MM.1S (cell line): Measurements from ENCODE around the gene DDX4.

Source experiments
- DNase-seq: peaks from one replicate; pipeline ENCODE4 v3.0.0-alpha.2; 2015
- H2AFZ ChIP-seq: fragments of 300-600 bp; sonication (generic); 2 replicates; pipeline ENCODE4 v1.6.0; 2016; ENCODE audit warnings: antibody characterized with exemption, low read length
- H3F3A ChIP-seq: fragments of 300-600 bp; sonication (generic); 2 replicates; pipeline ENCODE4 v1.6.1; 2016; ENCODE audit warnings: mild to moderate bottlenecking, antibody characterized with exemption, low read length, moderate library complexity, mixed read lengths; ENCODE audit not compliant: insufficient read depth
- H3K27ac ChIP-seq: fragments of 300-600 bp; sonication (generic); 2 replicates; pipeline ENCODE4 v1.5.1; 2016; ENCODE audit warnings: mild to moderate bottlenecking, low read length
- H3K27me3 ChIP-seq: fragments of 300-600 bp; sonication (generic); replicated peaks from 2 replicates; pipeline ENCODE4 v1.6.0; 2016; ENCODE audit warnings: low read length; ENCODE audit not compliant: insufficient read depth
- H3K36me3 ChIP-seq: fragments of 300-600 bp; sonication (generic); replicated peaks from 2 replicates; pipeline ENCODE4 v1.6.1; 2016; ENCODE audit warnings: mild to moderate bottlenecking, low read length, mixed read lengths; ENCODE audit not compliant: insufficient read depth
- H3K4me1 ChIP-seq: fragments of 300-600 bp; sonication (generic); 2 replicates; pipeline ENCODE4 v1.6.1; 2016; ENCODE audit warnings: low read length, mixed read lengths
- H3K4me2 ChIP-seq: fragments of 300-600 bp; sonication (generic); 2 replicates; pipeline ENCODE4 v1.6.0; 2016; ENCODE audit warnings: low read depth, low read length
- H3K4me3 ChIP-seq: fragments of 300-600 bp; sonication (generic); 2 replicates; pipeline ENCODE4 v1.5.1; 2016; ENCODE audit warnings: low read length, mixed read lengths
- H3K79me2 ChIP-seq: fragments of 300-600 bp; sonication (generic); 2 replicates; pipeline ENCODE4 v1.6.1; 2016; ENCODE audit warnings: mixed run types, low read length, mixed read lengths
- H3K9ac ChIP-seq: fragments of 300-600 bp; sonication (generic); 2 replicates; pipeline ENCODE4 v1.6.1; 2016; ENCODE audit warnings: low read length, mixed read lengths
- H3K9me2 ChIP-seq: fragments of 300-600 bp; sonication (generic); replicated peaks from 2 replicates; pipeline ENCODE4 v1.6.1; 2016; ENCODE audit warnings: mild to moderate bottlenecking, low read length, mixed read lengths; ENCODE audit not compliant: insufficient read depth
- H3K9me3 ChIP-seq: fragments of 300-600 bp; sonication (generic); replicated peaks from 2 replicates; pipeline ENCODE4 v1.6.1; 2016; ENCODE audit warnings: mild to moderate bottlenecking, low read length, mixed read lengths; ENCODE audit not compliant: insufficient read depth
- H4K20me1 ChIP-seq: fragments of 300-600 bp; sonication (generic); 2 replicates; pipeline ENCODE4 v1.6.1; 2016; ENCODE audit warnings: mild to moderate bottlenecking, low read length, moderate library complexity, mixed read lengths; ENCODE audit not compliant: insufficient read depth
- EZH2 ChIP-seq: fragments of 300-600 bp; sonication (generic); optimal IDR thresholded peaks from 2 replicates; pipeline ENCODE3; 2017; ENCODE audit warnings: low read depth, mild to moderate bottlenecking, antibody characterized with exemption, low read length, mixed read lengths
- EZH2phosphoT487 ChIP-seq: fragments of 300-600 bp; sonication (generic); IDR thresholded peaks from 2 replicates; pipeline ENCODE4 v1.6.1; 2018; ENCODE audit warnings: antibody characterized with exemption, low read length
- TF ChIP-seq, protein P1 (sequence below): fragments of 300-600 bp; sonication (generic); IDR thresholded peaks from 2 replicates; pipeline ENCODE4 v1.5.1; 2016; ENCODE audit warnings: antibody characterized with exemption, low read length, mixed read lengths

DDX4 gene

DNA sequence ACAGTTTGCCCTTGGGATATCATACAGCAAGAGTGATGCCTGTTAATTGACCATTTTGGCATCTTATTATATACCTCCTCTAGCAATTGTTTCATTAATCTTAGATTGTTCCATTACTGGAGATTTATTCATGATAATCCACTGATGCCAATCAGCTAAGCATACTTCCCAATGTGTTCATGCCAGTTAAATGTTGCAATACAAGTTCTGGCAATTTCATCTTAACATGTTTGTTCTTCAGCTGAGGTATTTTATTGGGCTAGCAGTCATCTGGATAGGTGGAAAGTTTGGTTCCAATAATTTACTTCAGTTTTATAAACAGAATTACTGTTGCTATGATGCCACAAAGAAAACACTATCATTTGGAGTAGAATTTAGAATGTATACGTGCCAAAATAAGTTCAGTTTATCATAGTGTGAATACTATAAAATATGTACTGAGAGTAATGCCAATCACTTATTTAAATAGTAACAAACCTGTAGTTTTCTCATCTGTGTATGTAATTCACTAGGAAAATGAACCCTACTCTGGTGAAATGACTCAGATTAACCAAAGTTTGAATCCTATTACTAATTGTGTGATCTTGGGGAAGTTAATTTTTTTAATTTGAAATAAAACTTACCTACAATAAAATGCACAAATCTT lies 85.4 kb downstream of the DDX4 start:
- Histone ChIP-seq H3K4me3 (no peak overlapping the region), H3K9me2 (no peaks in the 10 kb centered on the region), H3K27me3 (no peaks in the 10 kb centered on the region), H4K20me1 (no peaks in the 10 kb centered on the region), H3K9me3 (no peaks in the 10 kb centered on the region), H3F3A (no peaks in the 10 kb centered on the region), H2AFZ (no peak overlapping the region), H3K4me1 (no peaks in the 10 kb centered on the region), H3K79me2 (no peaks in the 10 kb centered on the region), H3K4me2 (no peak overlapping the region), H3K9ac (no peak overlapping the region), H3K36me3 (no peaks in the 10 kb centered on the region), H3K27ac (no peak overlapping the region)
- no peak for DNase-seq
- TF ChIP-seq, protein P1, sequence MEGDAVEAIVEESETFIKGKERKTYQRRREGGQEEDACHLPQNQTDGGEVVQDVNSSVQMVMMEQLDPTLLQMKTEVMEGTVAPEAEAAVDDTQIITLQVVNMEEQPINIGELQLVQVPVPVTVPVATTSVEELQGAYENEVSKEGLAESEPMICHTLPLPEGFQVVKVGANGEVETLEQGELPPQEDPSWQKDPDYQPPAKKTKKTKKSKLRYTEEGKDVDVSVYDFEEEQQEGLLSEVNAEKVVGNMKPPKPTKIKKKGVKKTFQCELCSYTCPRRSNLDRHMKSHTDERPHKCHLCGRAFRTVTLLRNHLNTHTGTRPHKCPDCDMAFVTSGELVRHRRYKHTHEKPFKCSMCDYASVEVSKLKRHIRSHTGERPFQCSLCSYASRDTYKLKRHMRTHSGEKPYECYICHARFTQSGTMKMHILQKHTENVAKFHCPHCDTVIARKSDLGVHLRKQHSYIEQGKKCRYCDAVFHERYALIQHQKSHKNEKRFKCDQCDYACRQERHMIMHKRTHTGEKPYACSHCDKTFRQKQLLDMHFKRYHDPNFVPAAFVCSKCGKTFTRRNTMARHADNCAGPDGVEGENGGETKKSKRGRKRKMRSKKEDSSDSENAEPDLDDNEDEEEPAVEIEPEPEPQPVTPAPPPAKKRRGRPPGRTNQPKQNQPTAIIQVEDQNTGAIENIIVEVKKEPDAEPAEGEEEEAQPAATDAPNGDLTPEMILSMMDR = no peak
- TF ChIP-seq EZH2phosphoT487 (no peak), EZH2 (no peak)

DNA sequence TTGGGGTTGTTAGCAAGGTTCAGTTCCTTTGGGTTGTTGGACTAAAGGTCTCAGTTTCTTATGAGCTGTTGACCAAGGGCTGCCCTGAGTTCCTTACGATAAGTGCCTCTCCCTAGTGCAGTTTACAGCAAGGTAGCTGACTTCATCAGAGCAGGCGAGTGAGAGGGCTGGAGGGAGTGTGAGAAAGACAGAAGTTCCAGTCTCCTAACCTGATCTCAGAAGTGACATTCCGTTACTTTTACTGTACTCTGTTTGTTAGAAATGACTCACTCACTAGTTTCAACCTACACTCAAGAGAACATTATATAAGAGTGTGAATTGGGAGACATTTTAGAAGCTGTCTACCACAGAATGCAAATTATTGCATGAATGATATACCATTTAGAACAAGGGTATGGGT lies 92.1 kb downstream of the DDX4 start:
- H2AFZ ChIP-seq = no peak overlapping the region
- H3K4me1 ChIP-seq = no peaks in the 10 kb centered on the region
- H4K20me1 ChIP-seq = no peaks in the 10 kb centered on the region
- no peaks in the 10 kb centered on the region for H3F3A ChIP-seq
- H3K27me3 ChIP-seq = no peaks in the 10 kb centered on the region
- TF ChIP-seq EZH2phosphoT487 (no peak), EZH2 (no peak)
- TF ChIP-seq, protein P1 = no peak
- no peaks in the 10 kb centered on the region for H3K9me3 ChIP-seq
- no peak overlapping the region for H3K9ac ChIP-seq
- H3K4me3 ChIP-seq = no peak overlapping the region
- H3K9me2 ChIP-seq = no peaks in the 10 kb centered on the region
- no peaks in the 10 kb centered on the region for H3K36me3 ChIP-seq
- H3K4me2 ChIP-seq = no peak overlapping the region
- H3K79me2 ChIP-seq = no peaks in the 10 kb centered on the region
- H3K27ac ChIP-seq = no peak overlapping the region
- no peak for DNase-seq

DNA sequence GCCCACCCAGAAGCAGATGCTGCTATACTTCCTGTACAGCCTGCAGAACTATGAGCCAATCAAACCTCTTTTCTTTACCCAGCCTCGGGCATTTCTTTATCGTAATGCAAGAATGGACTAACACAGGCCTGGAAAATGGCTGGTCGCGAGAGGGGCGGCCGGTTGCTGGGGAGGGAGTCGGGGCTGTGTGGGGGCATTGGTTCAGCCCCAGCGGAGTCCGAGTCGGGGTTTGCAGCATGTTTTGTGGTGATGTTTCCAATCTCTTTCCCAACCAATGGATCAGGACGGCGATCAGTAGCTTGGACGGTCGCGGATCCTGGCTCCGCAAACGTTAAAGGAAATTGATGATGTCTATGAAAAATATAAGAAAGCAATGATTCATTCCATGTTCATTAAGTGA lies 94.6 kb downstream of the DDX4 start:
- H4K20me1 ChIP-seq = no peaks in the 10 kb centered on the region
- H3K4me3 ChIP-seq = no peak overlapping the region
- H3K36me3 ChIP-seq = no peaks in the 10 kb centered on the region
- no peaks in the 10 kb centered on the region for H3K9me2 ChIP-seq
- H3F3A ChIP-seq = no peaks in the 10 kb centered on the region
- H3K9me3 ChIP-seq = no peaks in the 10 kb centered on the region
- H3K9ac ChIP-seq = no peak overlapping the region
- H3K4me1 ChIP-seq = no peaks in the 10 kb centered on the region
- no peak overlapping the region for H3K27ac ChIP-seq
- H3K4me2 ChIP-seq = no peak overlapping the region
- DNase-seq = no peak
- TF ChIP-seq, protein P1 = no peak
- TF ChIP-seq EZH2 (no peak), EZH2phosphoT487 (no peak)
- H2AFZ ChIP-seq = no peak overlapping the region
- H3K79me2 ChIP-seq = no peaks in the 10 kb centered on the region
- no peaks in the 10 kb centered on the region for H3K27me3 ChIP-seq
